ENCODE results near the gene CLDN4. TPM values are rescaled to one million over a fixed set of nuclear protein-coding genes. Genes with fewer than 3 reads are reported as not detected.

CLDN4 gene
- total and polyA plus RNA-seq, 2 experiments from 2014 or later: 11.6 to 19.4 TPM

- H3F3A ChIP-seq (replicated peaks; ENCODE audit: low read depth): no peaks in the 10 kb centered on the region
- peaks cover 2% of the 10 kb centered on the region for H3K27me3 Mint-ChIP-seq (ENCODE audit: insufficient read depth, low read depth, poor library complexity)
- no peaks in the 10 kb centered on the region for H3K27me3 ChIP-seq (ENCODE audit: insufficient read depth)
- no peaks in the 10 kb centered on the region; the same call in 1 of the 2 replicates for H3K36me3 ChIP-seq (ENCODE audit: insufficient read depth)
- H3K79me2 ChIP-seq (replicated peaks; ENCODE audit: insufficient read depth): no peaks in the 10 kb centered on the region
- H3K4me1 ChIP-seq (ENCODE audit: insufficient read depth): no peaks in the 10 kb centered on the region
- no peak overlapping the region for H3K4me3 Mint-ChIP-seq
- no peak overlapping the region for H3K4me2 ChIP-seq
- ATAC-seq (no peak), DNase-seq (ENCODE audit: low spot score) (no peak)
- H3K36me3 Mint-ChIP-seq (ENCODE audit: low read depth): 0 out of 3 replicates have a peak, but pooled peaks cover 3% of the 10 kb centered on the region
- peaks cover 14% of the 10 kb centered on the region; the same call in 2 of the 3 replicates for H3K9me3 Mint-ChIP-seq
- no peaks in the 10 kb centered on the region for H4K20me1 ChIP-seq (replicated peaks; ENCODE audit: insufficient read depth)
- H2AFZ ChIP-seq: 0 out of 2 replicates have a peak overlapping the region, but pooled peaks have one; percentile 56
- no peak overlapping the region for H3K4me3 ChIP-seq
- no peaks in the 10 kb centered on the region for H3K9me2 ChIP-seq (ENCODE audit: insufficient read depth)
- TF ChIP-seq STAT1 (IDR thresholded peaks at IDR 0.05; ENCODE audit: unreplicated experiment) (no peak), CREB1 (CRISPR knock-in tag; IDR thresholded peaks at IDR 0.05; ENCODE audit: low read depth) (no peak), EZH2phosphoT487 (IDR thresholded peaks at IDR 0.05; ENCODE audit: unreplicated experiment) (no peak), EZH2 (IDR thresholded peaks at IDR 0.05; ENCODE audit: low read depth, unreplicated experiment) (no peak), CTCF (conservative IDR thresholded peaks at IDR 0.05; ENCODE audit: low read depth in 2 of 2) (no peak), NANOG (IDR thresholded peaks at IDR 0.05; ENCODE audit: borderline replicate concordance) (no peak), JUNB (IDR thresholded peaks at IDR 0.05; ENCODE audit: unreplicated experiment) (no peak), ZNF462 (CRISPR knock-in tag; IDR thresholded peaks at IDR 0.05) (no peak), ZNF114 (CRISPR knock-in tag; IDR thresholded peaks at IDR 0.05) (no peak), POLR2AphosphoS5 (IDR thresholded peaks at IDR 0.05; ENCODE audit: low read depth) (no peak), ZNF331 (CRISPR knock-in tag; IDR thresholded peaks at IDR 0.05; ENCODE audit: low read depth) (no peak)
- TF ChIP-seq, protein P1, sequence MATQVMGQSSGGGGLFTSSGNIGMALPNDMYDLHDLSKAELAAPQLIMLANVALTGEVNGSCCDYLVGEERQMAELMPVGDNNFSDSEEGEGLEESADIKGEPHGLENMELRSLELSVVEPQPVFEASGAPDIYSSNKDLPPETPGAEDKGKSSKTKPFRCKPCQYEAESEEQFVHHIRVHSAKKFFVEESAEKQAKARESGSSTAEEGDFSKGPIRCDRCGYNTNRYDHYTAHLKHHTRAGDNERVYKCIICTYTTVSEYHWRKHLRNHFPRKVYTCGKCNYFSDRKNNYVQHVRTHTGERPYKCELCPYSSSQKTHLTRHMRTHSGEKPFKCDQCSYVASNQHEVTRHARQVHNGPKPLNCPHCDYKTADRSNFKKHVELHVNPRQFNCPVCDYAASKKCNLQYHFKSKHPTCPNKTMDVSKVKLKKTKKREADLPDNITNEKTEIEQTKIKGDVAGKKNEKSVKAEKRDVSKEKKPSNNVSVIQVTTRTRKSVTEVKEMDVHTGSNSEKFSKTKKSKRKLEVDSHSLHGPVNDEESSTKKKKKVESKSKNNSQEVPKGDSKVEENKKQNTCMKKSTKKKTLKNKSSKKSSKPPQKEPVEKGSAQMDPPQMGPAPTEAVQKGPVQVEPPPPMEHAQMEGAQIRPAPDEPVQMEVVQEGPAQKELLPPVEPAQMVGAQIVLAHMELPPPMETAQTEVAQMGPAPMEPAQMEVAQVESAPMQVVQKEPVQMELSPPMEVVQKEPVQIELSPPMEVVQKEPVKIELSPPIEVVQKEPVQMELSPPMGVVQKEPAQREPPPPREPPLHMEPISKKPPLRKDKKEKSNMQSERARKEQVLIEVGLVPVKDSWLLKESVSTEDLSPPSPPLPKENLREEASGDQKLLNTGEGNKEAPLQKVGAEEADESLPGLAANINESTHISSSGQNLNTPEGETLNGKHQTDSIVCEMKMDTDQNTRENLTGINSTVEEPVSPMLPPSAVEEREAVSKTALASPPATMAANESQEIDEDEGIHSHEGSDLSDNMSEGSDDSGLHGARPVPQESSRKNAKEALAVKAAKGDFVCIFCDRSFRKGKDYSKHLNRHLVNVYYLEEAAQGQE (IDR thresholded peaks at IDR 0.05; ENCODE audit: unreplicated experiment): no peak
- TF ChIP-seq, protein P2, sequence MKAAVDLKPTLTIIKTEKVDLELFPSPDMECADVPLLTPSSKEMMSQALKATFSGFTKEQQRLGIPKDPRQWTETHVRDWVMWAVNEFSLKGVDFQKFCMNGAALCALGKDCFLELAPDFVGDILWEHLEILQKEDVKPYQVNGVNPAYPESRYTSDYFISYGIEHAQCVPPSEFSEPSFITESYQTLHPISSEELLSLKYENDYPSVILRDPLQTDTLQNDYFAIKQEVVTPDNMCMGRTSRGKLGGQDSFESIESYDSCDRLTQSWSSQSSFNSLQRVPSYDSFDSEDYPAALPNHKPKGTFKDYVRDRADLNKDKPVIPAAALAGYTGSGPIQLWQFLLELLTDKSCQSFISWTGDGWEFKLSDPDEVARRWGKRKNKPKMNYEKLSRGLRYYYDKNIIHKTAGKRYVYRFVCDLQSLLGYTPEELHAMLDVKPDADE (IDR thresholded peaks at IDR 0.05): no peak
- no peaks in the 10 kb centered on the region for H3K4me1 Mint-ChIP-seq
- H3K27ac ChIP-seq (ENCODE audit: low read depth): no peak overlapping the region; the same call in 1 of the 2 replicates
- no peak overlapping the region for H3K27ac Mint-ChIP-seq
Measured at GRCh38 chr7:73799282-73800141, 31.3 kb upstream of the CLDN4 start.
